Dendritic cell treated with granulocyte-macrophage colony-stimulating factor and Interleukin-4, amounts not matched to agents 40 ng/mL and 50 ng/mL, for 4 days (primary cell): Measurements from ENCODE around the gene NAALADL1.

Experiments
- H3K27ac Mint-ChIP-seq: one replicate; pipeline ENCODE4 v1.8.0; 2022; ENCODE audit warnings: mild to moderate bottlenecking, mixed read lengths
- H3K27me3 Mint-ChIP-seq: one replicate; pipeline ENCODE4 v1.8.0; 2022; ENCODE audit warnings: mild to moderate bottlenecking, mixed read lengths
- H3K36me3 Mint-ChIP-seq: one replicate; pipeline ENCODE4 v1.8.0; 2022; ENCODE audit warnings: low read depth, mixed read lengths
- H3K4me1 Mint-ChIP-seq: one replicate; pipeline ENCODE4 v1.8.0; 2022; ENCODE audit warnings: low read depth, mixed read lengths
- H3K4me3 Mint-ChIP-seq: one replicate; pipeline ENCODE4 v1.8.0; 2022; ENCODE audit warnings: mild to moderate bottlenecking, moderate library complexity, mixed read lengths
- H3K9me3 Mint-ChIP-seq: one replicate; pipeline ENCODE4 v1.8.0; 2022; ENCODE audit warnings: mixed read lengths
- intact Hi-C: fragments of 100-400 bp; cut with micrococcal nuclease; formaldehyde crosslinking; loops from one replicate; pipeline ENCODE4 v1.15.0; 2022

Gene NAALADL1

DNA sequence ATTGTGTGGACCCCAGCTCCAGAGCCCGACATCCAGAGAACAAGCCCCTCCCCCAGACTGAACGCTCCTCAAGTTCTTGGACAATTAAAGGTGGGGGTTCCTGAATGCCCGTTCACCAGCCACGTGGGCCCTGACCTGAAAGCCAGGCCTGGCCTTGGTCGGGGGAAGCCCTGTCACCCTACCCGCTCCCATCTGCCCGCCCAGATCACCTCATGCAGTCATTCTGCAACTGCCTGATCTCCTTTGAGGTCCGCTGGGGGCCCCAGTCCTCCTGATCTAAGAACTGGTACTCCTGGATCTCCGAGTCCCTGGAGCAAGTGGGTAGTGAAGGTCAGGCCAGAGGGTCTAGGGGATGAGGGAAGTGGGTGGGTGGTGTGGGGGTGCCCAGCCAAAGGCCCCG is 9.1 kb upstream of the NAALADL1 start:
- no peaks in the 10 kb centered on the region for H3K36me3 Mint-ChIP-seq
- H3K4me1 Mint-ChIP-seq, result peaks cover 28% of the 10 kb centered on the region
- no peaks in the 10 kb centered on the region for H3K9me3 Mint-ChIP-seq
- peaks cover 8% of the 10 kb centered on the region for H3K27me3 Mint-ChIP-seq
- intact Hi-C loops, result no loop called here
- H3K27ac Mint-ChIP-seq, result no peak overlapping the region
- H3K4me3 Mint-ChIP-seq, result no peak overlapping the region

DNA sequence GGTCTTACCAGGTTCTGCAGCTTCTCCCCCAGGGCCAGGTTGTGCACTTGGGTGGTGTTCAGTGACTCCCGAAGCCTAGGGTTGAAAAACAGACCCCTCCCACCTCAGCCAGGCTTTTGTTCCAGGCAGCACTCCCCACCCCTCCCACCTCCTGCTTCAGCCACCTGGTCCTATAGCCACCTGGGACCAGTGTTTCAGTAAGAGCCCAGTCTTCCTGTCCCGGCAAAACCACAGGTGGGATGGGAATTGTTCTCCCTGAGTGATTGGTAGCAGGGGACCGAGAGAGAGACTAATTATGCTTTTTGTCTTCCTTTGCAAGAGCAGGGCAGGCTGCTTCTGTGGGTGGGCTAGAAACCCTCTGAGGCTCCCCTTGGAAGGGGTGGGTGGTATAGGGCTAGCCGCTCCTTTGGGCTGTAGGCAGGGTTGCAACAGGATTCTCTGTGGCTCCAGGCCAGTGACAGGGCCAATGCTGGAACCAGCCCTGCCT is 8.5 kb upstream of the NAALADL1 start:
- intact Hi-C loops, result no loop called here
- H3K4me1 Mint-ChIP-seq, result peaks cover 30% of the 10 kb centered on the region
- no peak overlapping the region for H3K27ac Mint-ChIP-seq
- H3K4me3 Mint-ChIP-seq, result no peak overlapping the region
- peaks cover 12% of the 10 kb centered on the region for H3K27me3 Mint-ChIP-seq
- H3K9me3 Mint-ChIP-seq, result no peaks in the 10 kb centered on the region
- H3K36me3 Mint-ChIP-seq, result no peaks in the 10 kb centered on the region

DNA sequence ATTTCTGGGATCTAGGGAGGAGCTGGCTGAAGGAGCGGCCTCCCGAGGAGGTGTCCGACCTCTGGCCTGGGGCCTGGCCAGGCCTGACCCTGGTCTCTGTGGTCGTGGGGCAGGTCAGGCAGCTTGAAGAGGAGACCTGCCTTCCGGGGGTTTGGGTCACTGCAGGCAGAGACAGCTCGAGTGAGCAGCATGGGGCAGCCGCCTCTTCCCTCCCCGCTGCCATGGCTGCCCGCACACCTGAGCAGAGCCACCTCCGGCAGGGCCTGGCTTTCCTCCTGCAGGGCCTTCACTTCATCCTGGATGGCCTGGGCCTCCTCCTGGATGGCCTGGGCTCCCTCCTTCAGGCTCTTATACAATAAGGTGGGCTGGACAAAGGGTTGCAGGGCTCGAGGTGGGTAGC is 8.0 kb upstream of the NAALADL1 start:
- no peaks in the 10 kb centered on the region for H3K36me3 Mint-ChIP-seq
- H3K27me3 Mint-ChIP-seq, result peaks cover 12% of the 10 kb centered on the region
- intact Hi-C loops, result no loop called here
- no peak overlapping the region for H3K4me3 Mint-ChIP-seq
- H3K27ac Mint-ChIP-seq, result no peak overlapping the region
- no peaks in the 10 kb centered on the region for H3K9me3 Mint-ChIP-seq
- H3K4me1 Mint-ChIP-seq, result peaks cover 34% of the 10 kb centered on the region

DNA sequence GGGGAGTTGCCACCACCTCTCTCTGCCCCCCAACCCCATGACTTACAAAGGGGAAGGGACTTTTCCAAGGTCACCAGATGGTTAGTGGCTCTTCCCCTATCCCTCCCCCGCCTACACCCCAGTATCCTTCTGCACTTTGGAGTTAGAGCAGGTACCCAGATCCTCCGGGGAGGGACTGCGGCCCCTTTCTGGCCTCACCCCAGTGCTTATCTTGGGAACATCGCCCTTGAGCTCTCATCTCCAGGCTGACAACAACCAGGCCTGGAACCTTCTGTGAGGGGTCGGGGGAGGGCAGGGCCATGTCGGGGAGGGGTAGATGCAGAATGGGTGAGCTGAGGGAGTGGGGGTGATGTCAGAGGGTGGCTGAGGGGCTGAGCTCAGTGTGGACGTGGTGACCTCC is 7.5 kb upstream of the NAALADL1 start:
- Mint-ChIP-seq H3K4me3 (no peak overlapping the region), H3K9me3 (no peaks in the 10 kb centered on the region), H3K4me1 (peaks cover 38% of the 10 kb centered on the region), H3K36me3 (no peaks in the 10 kb centered on the region), H3K27me3 (peaks cover 16% of the 10 kb centered on the region), H3K27ac (no peak overlapping the region)
- intact Hi-C loops, result no loop called here

DNA sequence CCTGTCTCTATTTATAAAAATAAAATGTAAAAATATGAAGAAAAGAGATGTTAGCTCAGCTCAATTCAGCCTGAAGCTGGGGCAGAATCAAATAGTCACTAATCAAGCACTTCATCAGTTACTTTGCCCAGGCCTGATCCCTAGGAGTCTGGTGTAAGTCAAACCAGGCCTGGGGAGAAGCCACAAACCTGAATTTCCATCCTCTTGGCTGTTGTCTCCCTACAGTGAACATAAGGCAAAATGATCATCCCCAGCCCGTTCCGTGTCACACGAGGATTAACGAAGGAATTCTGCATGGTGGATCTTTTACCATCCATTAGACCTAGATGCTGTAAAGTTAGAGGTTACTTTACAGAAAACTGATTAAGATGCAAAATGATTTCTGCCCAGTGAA is 6.5 kb upstream of the NAALADL1 start:
- no peak overlapping the region for H3K4me3 Mint-ChIP-seq
- H3K27ac Mint-ChIP-seq, result no peak overlapping the region
- intact Hi-C loops, result no loop called here
- H3K27me3 Mint-ChIP-seq, result peaks cover 24% of the 10 kb centered on the region
- peaks cover 48% of the 10 kb centered on the region for H3K4me1 Mint-ChIP-seq
- H3K9me3 Mint-ChIP-seq, result no peaks in the 10 kb centered on the region
- no peaks in the 10 kb centered on the region for H3K36me3 Mint-ChIP-seq

DNA sequence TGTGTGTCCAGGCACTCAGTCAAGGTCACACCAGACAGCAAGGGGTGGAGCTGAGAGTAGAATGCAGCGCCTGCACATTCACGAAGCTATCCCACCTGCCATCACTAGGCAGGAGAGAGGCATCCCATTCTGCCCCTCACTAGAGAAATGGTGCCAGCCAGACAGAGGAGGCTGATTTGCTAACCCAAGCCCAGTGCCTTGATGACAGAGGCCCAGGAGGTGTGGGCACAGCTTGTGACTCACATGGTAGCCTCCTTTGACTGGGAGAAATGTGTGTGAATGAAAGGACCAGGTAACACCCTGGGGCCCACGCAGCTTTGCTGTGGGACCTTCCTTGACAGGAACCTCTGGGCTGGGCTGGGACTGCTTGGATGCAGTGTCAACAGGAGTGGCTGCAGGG is 5.2 kb upstream of the NAALADL1 start:
- Mint-ChIP-seq H3K27me3 (peaks cover 34% of the 10 kb centered on the region), H3K4me3 (no peak overlapping the region), H3K27ac (no peak overlapping the region), H3K36me3 (no peaks in the 10 kb centered on the region), H3K4me1 (peaks cover 54% of the 10 kb centered on the region), H3K9me3 (no peaks in the 10 kb centered on the region)
- intact Hi-C loops, result no loop called here

DNA sequence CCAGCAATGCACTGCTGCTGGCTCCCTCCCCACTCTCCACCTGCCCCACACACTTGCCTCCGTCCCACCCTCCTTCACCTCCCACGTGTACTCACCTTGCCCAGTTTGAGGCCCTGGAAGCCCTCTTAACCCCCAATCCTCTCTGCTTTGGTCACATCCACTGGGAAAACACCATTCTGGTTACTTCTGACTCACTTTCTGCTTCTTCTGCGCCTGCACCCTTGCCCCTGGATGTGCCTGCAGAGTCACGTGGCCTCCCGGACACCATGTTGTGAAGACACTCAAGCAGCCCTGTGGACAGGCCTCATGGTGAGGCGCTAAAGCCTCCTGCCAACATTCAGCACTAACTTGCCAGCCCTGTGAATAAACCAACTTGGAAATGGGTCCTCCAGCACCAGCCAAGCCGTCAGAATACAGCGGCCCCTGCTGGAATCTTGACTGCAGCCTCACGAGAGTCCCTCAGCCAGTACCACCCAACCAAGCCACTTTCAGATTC is 2.6 kb upstream of the NAALADL1 start:
- no peak overlapping the region for H3K27ac Mint-ChIP-seq
- H3K27me3 Mint-ChIP-seq, result peaks cover 37% of the 10 kb centered on the region
- intact Hi-C loops, result no loop called here
- H3K4me3 Mint-ChIP-seq, result no peak overlapping the region
- no peaks in the 10 kb centered on the region for H3K9me3 Mint-ChIP-seq
- H3K36me3 Mint-ChIP-seq, result no peaks in the 10 kb centered on the region
- H3K4me1 Mint-ChIP-seq, result peaks cover 56% of the 10 kb centered on the region

DNA sequence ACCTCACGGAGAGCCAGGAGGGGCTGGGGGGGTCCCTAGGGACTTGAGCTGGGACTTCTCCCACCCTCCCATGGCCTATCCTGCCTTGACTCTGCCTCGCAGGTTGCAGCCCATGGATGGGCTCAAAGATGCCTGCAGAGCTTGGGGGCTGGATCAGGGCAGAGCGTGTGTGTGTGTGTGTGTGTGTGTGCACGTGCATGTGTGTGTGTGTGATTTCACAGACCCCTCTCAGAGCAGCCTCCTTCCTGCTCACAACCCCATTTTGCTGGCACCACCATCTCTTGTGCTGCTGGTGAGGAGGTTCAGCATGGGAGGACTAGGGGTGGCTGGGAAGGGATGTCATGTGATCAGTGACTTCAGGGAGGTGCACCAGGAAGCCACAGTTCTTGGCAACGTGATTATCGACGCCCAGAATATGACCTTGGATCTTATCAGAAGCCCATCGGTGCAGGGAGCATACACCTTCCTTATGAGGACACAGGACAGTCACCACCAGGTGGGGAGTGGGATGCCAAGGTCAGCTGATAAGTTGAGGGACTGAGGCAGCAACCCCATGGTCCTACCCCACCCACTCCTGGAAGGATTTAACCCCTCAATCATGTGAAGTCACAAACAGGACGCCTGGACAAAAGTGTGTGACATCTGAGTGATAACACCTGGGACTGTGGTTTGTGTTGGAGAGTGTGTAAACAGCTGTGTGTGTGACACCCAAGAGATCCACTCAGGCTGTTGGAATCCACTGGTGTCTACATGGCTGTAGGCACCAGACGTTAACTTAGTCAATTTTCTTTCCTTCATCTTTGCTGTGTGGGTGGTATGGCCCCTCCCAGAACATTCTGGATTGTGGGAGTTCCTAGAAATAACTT is 1.8 kb upstream of the NAALADL1 start:
- H3K27ac Mint-ChIP-seq, result no peak overlapping the region
- intact Hi-C loops, result no loop called here
- no peaks in the 10 kb centered on the region for H3K9me3 Mint-ChIP-seq
- H3K4me3 Mint-ChIP-seq, result no peak overlapping the region
- no peaks in the 10 kb centered on the region for H3K36me3 Mint-ChIP-seq
- peaks cover 39% of the 10 kb centered on the region for H3K27me3 Mint-ChIP-seq
- H3K4me1 Mint-ChIP-seq, result peaks cover 52% of the 10 kb centered on the region

DNA sequence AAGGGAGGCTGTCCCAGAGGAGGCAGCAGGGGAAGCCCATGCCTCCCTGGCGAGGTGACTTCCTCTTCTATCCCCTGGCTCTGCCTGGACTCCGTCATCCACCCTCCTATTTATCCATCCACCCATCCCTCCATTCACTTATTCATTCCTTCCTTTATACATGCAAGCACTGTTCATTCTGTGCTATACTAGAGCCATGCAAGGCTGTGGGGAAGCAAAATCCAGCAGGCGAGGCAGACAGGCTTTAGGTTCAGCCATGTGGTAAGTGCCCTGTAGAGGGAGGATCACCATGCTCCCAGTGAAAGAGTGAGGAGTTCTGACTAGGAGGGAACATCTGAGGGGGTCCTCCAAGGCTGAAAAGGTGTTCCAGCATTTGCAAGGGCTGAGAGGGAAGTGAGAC is 1.2 kb upstream of the NAALADL1 start:
- Mint-ChIP-seq H3K9me3 (no peaks in the 10 kb centered on the region), H3K4me1 (peaks cover 51% of the 10 kb centered on the region), H3K4me3 (no peak overlapping the region), H3K27me3 (peaks cover 40% of the 10 kb centered on the region), H3K27ac (no peak overlapping the region), H3K36me3 (no peaks in the 10 kb centered on the region)
- intact Hi-C loops, result no loop called here

DNA sequence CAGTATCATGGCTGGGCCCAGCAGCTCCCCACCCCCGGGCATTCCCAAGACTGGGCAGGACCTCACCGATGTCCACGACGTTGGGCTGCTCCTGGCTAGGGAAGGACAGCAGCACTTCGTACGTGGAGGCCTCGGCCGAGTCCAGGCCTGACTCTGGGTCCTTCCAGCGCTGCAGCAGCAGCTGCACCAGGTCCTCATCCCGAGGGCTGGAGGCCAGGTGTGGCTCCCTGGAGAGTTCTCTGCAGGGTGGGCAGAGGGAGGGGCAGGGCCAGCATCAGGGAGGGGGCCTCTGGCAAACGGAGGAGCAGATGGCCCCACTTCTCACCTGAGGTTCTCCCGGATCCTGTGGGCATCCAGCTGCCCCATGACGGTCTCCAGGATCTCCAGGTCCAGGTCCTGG is 341 bp downstream of the NAALADL1 start:
- intact Hi-C loops, result no loop called here
- Mint-ChIP-seq H3K9me3 (no peaks in the 10 kb centered on the region), H3K36me3 (no peaks in the 10 kb centered on the region)

DNA sequence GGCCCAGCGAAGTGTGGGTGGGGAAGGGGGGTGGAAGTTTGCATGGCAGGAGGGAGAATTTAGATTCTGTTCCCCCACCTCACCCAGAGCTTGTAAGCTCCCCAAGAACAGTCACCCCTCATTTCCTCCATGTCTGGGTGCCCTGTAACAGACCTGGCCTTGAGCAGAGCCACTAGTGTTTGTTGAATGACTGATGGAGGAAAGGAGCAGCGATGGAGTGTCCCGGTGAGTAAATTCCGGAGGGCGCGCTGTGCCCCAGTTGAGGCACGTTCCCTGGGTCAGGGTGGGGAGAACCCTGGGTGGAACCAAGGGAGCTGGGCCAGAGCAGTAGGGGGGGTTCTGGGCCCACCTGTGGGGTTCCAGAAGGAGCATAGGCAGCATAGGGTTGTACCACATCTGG is 827 bp downstream of the NAALADL1 start:
- peaks cover 53% of the 10 kb centered on the region for H3K4me1 Mint-ChIP-seq
- H3K9me3 Mint-ChIP-seq, result no peaks in the 10 kb centered on the region
- peaks cover 47% of the 10 kb centered on the region for H3K27me3 Mint-ChIP-seq

More for the DNA sequence above, 341 bp downstream of the NAALADL1 start:
- Mint-ChIP-seq H3K4me1 (peaks cover 56% of the 10 kb centered on the region), H3K27ac (no peak overlapping the region), H3K27me3 (peaks cover 45% of the 10 kb centered on the region), H3K4me3 (no peak overlapping the region)

DNA sequence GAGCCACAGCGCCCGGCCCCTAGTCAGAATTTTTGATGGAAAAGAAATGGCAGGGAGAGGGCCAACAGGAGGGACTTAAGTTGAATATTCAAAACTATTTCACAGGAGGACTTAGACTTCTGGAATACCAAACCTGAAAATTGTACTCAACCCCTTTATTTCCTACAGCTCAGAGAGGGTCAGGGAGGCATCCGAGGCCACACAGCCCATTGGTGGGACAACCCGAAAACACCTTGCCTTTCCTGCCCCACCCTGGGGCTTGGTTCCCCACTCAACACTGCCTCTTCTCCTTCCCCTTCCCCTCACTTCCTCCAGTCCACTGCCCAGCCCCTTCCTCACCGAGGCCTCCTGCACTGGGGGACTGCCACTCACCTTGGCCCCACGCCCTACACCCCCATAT is 1.4 kb downstream of the NAALADL1 start:
- Mint-ChIP-seq H3K27ac (no peak overlapping the region), H3K9me3 (no peaks in the 10 kb centered on the region), H3K27me3 (peaks cover 47% of the 10 kb centered on the region), H3K36me3 (no peaks in the 10 kb centered on the region), H3K4me3 (no peak overlapping the region), H3K4me1 (peaks cover 48% of the 10 kb centered on the region)
- intact Hi-C loops, result no loop called here

More for the DNA sequence above, 827 bp downstream of the NAALADL1 start:
- Mint-ChIP-seq H3K36me3 (no peaks in the 10 kb centered on the region), H3K4me3 (no peak overlapping the region), H3K27ac (no peak overlapping the region)
- intact Hi-C loops, result no loop called here

DNA sequence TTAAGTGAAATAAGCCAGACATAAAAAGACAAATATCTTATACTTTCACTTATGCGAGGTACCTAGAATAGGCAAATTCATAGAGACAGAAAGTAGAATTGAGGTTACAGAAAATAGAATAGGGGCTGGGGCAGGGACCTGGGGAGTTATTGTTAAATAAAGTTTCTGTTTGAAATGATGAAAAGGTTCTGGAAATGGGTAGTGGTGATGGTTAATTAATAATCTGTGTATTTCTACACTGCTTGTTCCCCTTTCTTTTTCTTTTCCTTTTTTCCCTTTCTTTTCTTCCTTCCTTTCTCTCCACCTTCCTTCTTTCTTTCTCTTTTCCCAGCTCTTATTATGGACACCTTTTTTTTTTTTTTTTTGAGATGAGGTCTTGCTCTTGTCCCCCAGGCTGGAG is 2.8 kb downstream of the NAALADL1 start:
- peaks cover 35% of the 10 kb centered on the region for H3K4me1 Mint-ChIP-seq
- intact Hi-C loops, result no loop called here
- no peak overlapping the region for H3K27ac Mint-ChIP-seq
- no peak overlapping the region for H3K4me3 Mint-ChIP-seq
- peaks cover 41% of the 10 kb centered on the region for H3K27me3 Mint-ChIP-seq
- no peaks in the 10 kb centered on the region for H3K9me3 Mint-ChIP-seq
- H3K36me3 Mint-ChIP-seq, result no peaks in the 10 kb centered on the region

DNA sequence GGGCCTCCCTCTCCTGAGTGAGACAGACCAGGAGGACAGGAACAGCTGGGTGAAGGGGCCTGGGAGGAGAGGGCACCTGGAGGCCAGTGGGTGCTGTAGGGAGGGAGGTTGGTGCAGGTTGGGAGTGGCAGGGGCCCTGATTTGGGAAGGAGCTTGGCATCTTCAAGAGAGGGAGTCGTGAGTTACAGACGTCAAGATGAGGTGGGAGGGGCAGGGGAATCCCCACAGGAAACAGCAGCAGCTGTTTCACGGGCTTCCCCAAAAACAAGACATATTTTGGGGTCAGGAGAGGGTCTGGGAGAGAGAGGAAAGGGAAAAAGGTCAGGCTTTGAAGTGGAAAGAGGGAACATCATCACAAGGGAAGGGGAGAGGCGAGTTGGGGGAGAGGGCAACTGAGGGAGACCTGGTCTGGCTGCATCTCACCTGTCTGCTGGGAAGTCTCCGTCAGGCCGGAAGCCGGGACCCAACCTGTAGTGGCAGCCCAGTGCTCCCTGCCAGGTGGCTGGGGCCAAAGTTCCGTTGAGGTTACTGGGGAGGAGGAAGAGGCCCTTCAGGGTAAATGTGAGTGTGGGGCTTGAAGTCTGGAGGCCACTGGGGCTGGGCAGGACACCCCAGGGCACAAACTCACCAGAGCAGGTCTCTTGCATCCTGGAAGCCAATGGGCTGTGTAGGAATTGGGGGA is 4.4 kb downstream of the NAALADL1 start:
- intact Hi-C loops, result no loop called here
- H3K9me3 Mint-ChIP-seq, result no peaks in the 10 kb centered on the region
- peaks cover 22% of the 10 kb centered on the region for H3K4me1 Mint-ChIP-seq
- H3K27ac Mint-ChIP-seq, result peak overlapping the region; percentile 20
- peaks cover 30% of the 10 kb centered on the region for H3K27me3 Mint-ChIP-seq
- H3K4me3 Mint-ChIP-seq, result no peak overlapping the region
- no peaks in the 10 kb centered on the region for H3K36me3 Mint-ChIP-seq
